Stimulated activated naive CD4-positive, alpha-beta T cell treated with Interleukin-2 at 50 U/mL for 16 hours (primary cell): ENCODE data around the gene SAP25.

Experiments
- DNase-seq: peaks from one replicate; lab custom pipeline; 2025; lab: John Stamatoyannopoulos, UW

The SAP25 gene

GRCh38 chr7:100595188-100595587 is 21.5 kb upstream of the SAP25 start:
- no peak for DNase-seq

DNA sequence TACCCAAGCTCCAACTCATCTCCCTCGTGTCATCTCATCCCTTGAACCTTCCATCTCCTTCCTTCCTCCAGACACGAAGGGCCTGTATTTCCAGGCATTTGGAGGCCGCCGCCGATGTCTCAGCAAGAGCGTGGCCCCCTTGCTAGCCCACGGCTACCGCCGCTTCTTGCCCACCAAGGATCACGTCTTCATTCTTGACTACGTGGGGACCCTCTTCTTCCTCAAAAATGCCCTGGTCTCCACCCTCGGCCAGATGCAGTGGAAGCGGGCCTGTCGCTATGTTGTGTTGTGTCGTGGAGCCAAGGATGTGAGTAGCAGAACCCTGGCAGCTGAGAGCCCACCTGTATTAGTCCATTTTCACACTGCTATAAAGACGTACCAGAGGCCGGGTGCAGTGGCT is 17.9 kb upstream of the SAP25 start:
- no peak for DNase-seq

GRCh38 chr7:100590077-100590737 is 16.5 kb upstream of the SAP25 start:
- no peak for DNase-seq

- DNase-seq: no peak
Observed at GRCh38 chr7:100589341-100589947, 15.7 kb upstream of the SAP25 start.

DNA sequence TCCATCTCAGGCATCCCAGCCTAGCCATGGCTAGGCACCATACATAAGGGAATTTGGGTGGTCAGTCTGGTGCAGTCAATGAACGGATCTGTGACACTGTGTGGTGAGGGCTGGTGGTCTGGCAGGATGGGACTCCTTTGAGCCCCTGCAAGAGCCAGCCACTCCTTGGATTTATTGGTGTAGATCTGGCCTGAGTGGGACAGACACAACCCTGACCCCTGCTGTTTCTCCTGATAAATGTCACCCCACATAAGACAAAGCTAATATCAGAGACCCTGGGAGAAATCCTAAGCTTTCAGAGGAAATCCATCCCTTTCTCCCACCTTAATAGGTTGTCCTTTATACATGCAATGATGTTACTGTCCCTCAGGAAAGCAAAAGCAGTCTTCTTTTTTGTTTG is 14.7 kb upstream of the SAP25 start:
- no peak for DNase-seq

GRCh38 chr7:100586266-100587025 is 12.7 kb upstream of the SAP25 start, which contains the start of gene FBXO24:
FBXO24 (plus strand) TSS chr7:100586328; CDS start chr7:100586626, 298 bp downstream.
- DNase-seq: peak; percentile 99

- DNase-seq: peak; percentile 36
Observed at GRCh38 chr7:100585511-100586265, 12.0 kb upstream of the SAP25 start, which contains the start of gene LRCH4. LRCH4 (minus strand) TSS chr7:100586129; CDS start chr7:100586100, 29 bp downstream.

DNA sequence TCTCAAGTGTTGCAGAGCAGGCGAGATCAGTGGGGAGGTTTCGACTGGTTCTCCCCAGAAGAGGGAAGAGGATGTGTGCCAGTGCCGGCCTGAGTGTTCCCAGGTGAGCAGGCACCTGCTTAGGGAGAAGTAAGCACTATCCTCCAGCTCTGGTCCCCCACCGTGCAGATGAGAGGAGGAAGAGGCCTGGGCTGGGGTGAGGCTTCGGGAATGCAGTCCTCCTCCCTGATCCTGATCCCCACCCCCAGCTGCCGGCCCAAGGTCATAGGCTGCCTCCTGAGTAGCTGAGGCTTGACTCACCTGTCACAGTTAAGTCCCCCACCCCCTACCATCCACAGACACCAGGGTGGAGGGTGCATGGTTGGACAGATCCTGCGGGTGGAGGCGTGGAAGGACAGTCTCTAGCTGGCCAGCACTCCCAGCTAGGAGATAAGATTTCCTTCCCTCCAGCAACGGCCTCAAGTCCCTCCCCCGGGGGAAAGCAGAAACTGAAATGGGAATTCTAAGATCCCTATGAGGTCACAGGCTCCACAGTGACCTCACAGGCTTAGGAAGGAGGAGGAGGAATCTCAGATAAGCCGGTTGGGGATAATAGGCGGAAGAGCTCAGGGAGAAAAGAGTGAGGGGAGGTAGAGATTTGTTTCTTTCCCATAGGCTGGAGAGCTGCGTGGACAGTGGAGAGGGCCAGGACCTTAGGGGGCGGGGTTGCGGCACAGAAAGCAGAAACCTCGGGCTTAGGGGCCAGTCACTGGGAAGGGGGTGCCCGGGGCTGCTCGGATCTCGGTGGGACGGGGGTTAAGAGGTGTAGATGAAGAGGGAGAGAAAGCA is 11.2 kb upstream of the SAP25 start:
- no peak for DNase-seq

DNA sequence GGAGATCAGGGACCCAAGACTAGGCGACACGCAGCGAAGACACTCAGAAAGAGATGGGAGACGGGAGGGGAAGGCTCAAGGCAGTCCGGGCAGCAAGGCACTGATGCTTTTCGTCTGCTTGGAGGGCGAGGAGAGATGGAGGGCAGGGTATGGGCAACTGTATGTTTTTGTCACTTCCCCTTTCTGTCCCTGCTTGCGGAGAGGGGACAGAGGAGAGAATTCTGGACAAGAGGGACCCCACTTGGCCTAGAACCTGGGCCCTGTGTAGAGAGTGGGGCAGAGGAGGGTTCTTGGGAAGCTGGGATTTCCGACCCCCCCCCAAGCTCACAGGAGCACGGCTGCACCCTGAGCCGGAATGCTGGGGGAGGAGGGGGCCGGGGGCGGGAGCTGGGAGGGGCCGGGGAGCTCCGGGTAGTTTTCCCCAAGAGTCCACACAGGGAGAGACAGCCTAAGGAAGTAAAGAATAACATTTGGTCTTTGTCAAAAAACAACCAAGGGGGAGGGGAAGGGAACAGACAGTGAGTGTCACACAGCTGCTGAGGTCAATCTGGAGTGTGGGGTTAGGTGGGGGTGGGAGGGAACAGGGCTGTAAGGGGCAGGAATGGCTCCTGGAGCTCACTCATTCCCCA is 10.5 kb upstream of the SAP25 start:
- DNase-seq: no peak

DNA sequence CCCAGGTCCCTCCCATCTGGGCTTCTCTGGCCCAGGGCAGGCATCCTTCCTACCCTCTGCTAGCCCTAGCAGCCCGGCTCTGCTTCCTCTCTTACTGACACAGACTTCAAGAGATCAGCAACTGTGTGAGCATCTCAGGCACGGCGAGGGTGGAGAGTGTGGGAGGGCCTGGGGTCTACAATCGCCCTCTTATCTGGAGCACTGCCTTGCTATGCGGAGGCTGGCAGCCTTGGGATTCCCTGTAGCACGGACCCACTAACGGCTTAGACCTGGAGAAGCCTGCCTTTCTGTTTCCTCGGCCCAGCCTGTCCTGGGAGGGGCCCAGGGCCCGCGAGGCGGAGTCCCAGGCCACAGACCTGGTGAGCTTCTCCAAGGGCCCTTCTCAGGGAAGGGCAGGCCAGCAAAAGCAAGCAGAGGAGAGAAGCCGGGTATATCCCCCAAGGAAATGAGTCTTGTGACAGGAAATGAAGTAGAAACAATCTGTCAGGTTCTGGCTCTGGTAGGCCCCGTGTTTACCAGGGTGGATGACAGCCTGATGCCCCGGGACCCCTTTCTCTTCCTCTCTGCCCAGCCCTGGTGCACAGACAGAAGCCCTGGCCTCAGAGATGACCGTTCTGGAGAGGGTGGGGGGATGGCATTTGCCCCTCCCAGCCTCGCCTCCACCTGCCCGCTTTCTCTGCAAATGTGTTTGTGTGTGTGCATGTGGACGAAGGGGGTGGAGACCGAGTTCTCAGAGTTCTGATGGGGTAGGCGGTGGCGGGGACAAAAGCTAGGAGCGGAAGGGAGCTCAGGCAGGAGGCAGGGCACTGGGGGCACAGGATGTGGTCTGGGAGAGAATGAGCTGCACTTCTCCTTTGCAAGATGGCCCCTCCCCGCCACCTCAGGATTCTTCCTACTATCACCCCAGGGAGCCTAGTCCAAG is 9.7 kb upstream of the SAP25 start:
- peak; percentile 59 for DNase-seq

- DNase-seq: no peak
Observed at GRCh38 chr7:100582650-100583049, 8.9 kb upstream of the SAP25 start.

GRCh38 chr7:100582041-100582579 is 8.4 kb upstream of the SAP25 start:
- DNase-seq: no peak

- DNase-seq: no peak
Observed at GRCh38 chr7:100580466-100581283, 7.0 kb upstream of the SAP25 start.

- no peak for DNase-seq
Observed at GRCh38 chr7:100578246-100579183, 4.8 kb upstream of the SAP25 start.

GRCh38 chr7:100577507-100577906 is 3.8 kb upstream of the SAP25 start:
- no peak for DNase-seq

GRCh38 chr7:100577103-100577502 is 3.4 kb upstream of the SAP25 start:
- no peak for DNase-seq

DNA sequence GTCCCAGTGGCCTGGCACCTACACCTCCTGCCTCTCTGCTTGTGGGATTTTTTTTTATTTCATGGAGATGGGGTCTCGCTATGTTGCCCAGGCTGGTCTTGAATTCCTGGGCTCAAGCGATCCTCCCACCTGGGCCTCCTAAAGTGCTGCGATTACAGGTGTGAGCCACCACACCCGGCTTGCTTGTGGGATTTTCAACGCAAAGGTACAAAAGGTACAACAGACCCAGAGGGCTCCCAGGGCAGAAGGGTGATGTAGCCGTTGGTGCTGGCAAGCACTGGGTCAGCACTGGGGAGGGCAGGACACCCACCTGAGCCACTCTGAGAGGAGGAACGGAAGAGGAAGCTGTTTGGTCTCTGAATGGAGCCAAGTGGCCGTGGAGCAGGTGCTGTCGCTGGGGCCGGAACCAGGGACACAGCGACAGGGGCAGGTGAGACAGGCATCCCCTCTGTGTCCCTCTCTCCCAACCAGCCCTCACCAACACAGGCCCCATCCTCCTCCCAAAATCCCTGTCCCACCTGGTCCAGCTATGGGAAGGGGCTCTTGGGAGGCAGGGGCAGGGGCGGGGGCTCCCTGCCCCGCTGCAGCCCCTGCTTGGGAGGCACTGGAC is 2.8 kb upstream of the SAP25 start:
- DNase-seq: no peak
